Neural progenitor cell (in vitro differentiated cells): ENCODE results near the gene H2BK1. TPM values are rescaled to one million over a fixed set of nuclear protein-coding genes. Genes with fewer than 3 reads are reported as not detected.

Source experiments
- DNase-seq: peaks from one replicate; pipeline ENCODE4 v3.0.0-alpha.2; 2016; ENCODE audit warnings: low spot score
- H2AFZ ChIP-seq: fragments of 200-600 bp; sonication (generic); replicated peaks from 2 replicates; pipeline ENCODE4 v1.6.1; 2016; ENCODE audit warnings: antibody characterized with exemption
- H3F3A ChIP-seq: fragments of 200-600 bp; sonication (generic); 2 replicates; pipeline ENCODE4 v1.6.1; 2016; ENCODE audit warnings: antibody characterized with exemption, low read depth
- H3K27ac ChIP-seq: fragments of 200-600 bp; sonication (generic); 2 replicates; pipeline ENCODE4 v1.5.1; 2016; ENCODE audit warnings: mild to moderate bottlenecking
- H3K27me3 ChIP-seq: fragments of 200-600 bp; sonication (generic); 2 replicates; pipeline ENCODE4 v1.6.1; 2016; ENCODE audit warnings: mild to moderate bottlenecking, moderate library complexity
- H3K36me3 ChIP-seq: fragments of 200-600 bp; sonication (generic); 2 replicates; pipeline ENCODE4 v1.5.1; 2016
- H3K4me1 ChIP-seq: fragments of 200-600 bp; sonication (generic); 2 replicates; pipeline ENCODE4 v1.6.1; 2016; ENCODE audit warnings: mixed run types
- H3K4me2 ChIP-seq: fragments of 200-600 bp; sonication (generic); 2 replicates; pipeline ENCODE4 v1.6.1; 2016
- H3K4me3 ChIP-seq: fragments of 200-600 bp; sonication (generic); 2 replicates; pipeline ENCODE4 v1.5.1; 2016
- H3K79me2 ChIP-seq: fragments of 200-600 bp; sonication (generic); 2 replicates; pipeline ENCODE4 v1.6.1; 2016; ENCODE audit warnings: low read depth
- H3K9ac ChIP-seq: fragments of 200-600 bp; sonication (generic); 2 replicates; pipeline ENCODE4 v1.6.1; 2016
- H3K9me3 ChIP-seq: fragments of 200-600 bp; sonication (generic); 2 replicates; pipeline ENCODE4 v1.5.1; 2016; ENCODE audit warnings: low read depth
- H4K20me1 ChIP-seq: fragments of 200-600 bp; sonication (generic); 2 replicates; pipeline ENCODE4 v1.6.1; 2016; ENCODE audit warnings: low read depth
- H3K27ac Mint-ChIP-seq: 3 replicates; pipeline ENCODE4 v1.8.0; 2021; ENCODE audit warnings: mixed read lengths
- H3K27me3 Mint-ChIP-seq: 2 replicates; pipeline ENCODE4 v1.8.0; 2022; ENCODE audit warnings: low read depth, mild to moderate bottlenecking, inconsistent platforms, moderate library complexity, mixed read lengths; ENCODE audit not compliant: insufficient read depth
- H3K36me3 Mint-ChIP-seq: 3 replicates; pipeline ENCODE4 v1.8.0; 2021; ENCODE audit warnings: mixed read lengths
- H3K4me1 Mint-ChIP-seq: 3 replicates; pipeline ENCODE4 v1.8.0; 2021; ENCODE audit warnings: mixed read lengths
- H3K4me3 Mint-ChIP-seq: 3 replicates; pipeline ENCODE4 v1.8.0; 2021; ENCODE audit warnings: mild to moderate bottlenecking, moderate library complexity, mixed read lengths
- H3K9me3 Mint-ChIP-seq: 3 replicates; pipeline ENCODE4 v1.8.0; 2020; ENCODE audit warnings: mixed read lengths
- CTCF ChIP-seq: fragments of 200-600 bp; sonication (generic); IDR thresholded peaks from 2 replicates; pipeline ENCODE4 v1.5.1; 2017; ENCODE audit warnings: antibody characterized with exemption, mild to moderate bottlenecking
- EZH2 ChIP-seq: fragments of 200-600 bp; sonication (generic); IDR thresholded peaks from 2 replicates; pipeline ENCODE4 v1.6.1; 2017; ENCODE audit warnings: antibody characterized with exemption, mild to moderate bottlenecking, moderate library complexity
- EZH2phosphoT487 ChIP-seq: fragments of 200-600 bp; sonication (generic); IDR thresholded peaks from 2 replicates; pipeline ENCODE4 v1.6.1; 2017; ENCODE audit warnings: antibody characterized with exemption
- total RNA-seq: library from RNA; depleted of rRNA; stranded (reverse); fragments of >200 nt; gene quantifications from 2 replicates; pipeline ENCODE4 v1.2.3, GENCODE V29; 2015; ENCODE audit warnings: low replicate concordance

The H2BK1 gene
- total RNA-seq, 1 donor from 2014 or later = not detected

GRCh38 chr7:151238924-151239836, 28.9 kb upstream of the H2BK1 start:
- Mint-ChIP-seq H3K36me3 (peaks cover 20% of the 10 kb centered on the region), H3K27ac (no peak overlapping the region), H3K9me3 (no peaks in the 10 kb centered on the region), H3K4me3 (no peak overlapping the region), H3K27me3 (peaks cover 8% of the 10 kb centered on the region), H3K4me1 (peaks cover 18% of the 10 kb centered on the region)
- no peak overlapping the region for H2AFZ ChIP-seq
- TF ChIP-seq CTCF (no peak), EZH2 (no peak), EZH2phosphoT487 (no peak)
- peaks cover 8% of the 10 kb centered on the region for H3K79me2 ChIP-seq
- no peak overlapping the region for H3K4me2 ChIP-seq
- no peaks in the 10 kb centered on the region for H3K36me3 ChIP-seq
- H3K27ac ChIP-seq = no peak overlapping the region
- peaks cover 9% of the 10 kb centered on the region for H4K20me1 ChIP-seq
- H3K4me3 ChIP-seq = no peak overlapping the region
- no peak for DNase-seq
- H3F3A ChIP-seq = no peaks in the 10 kb centered on the region
- H3K27me3 ChIP-seq = no peaks in the 10 kb centered on the region
- peaks cover 16% of the 10 kb centered on the region for H3K4me1 ChIP-seq
- no peak overlapping the region for H3K9ac ChIP-seq
- H3K9me3 ChIP-seq = no peaks in the 10 kb centered on the region

- Histone ChIP-seq H3K9ac (no peak overlapping the region), H3K4me1 (peaks cover 14% of the 10 kb centered on the region), H3K27ac (no peak overlapping the region), H3K36me3 (no peaks in the 10 kb centered on the region), H3K4me3 (no peak overlapping the region), H4K20me1 (peaks cover 14% of the 10 kb centered on the region), H3K27me3 (no peaks in the 10 kb centered on the region), H3F3A (no peaks in the 10 kb centered on the region), H2AFZ (no peak overlapping the region), H3K4me2 (no peak overlapping the region), H3K9me3 (no peaks in the 10 kb centered on the region), H3K79me2 (peaks cover 17% of the 10 kb centered on the region)
- no peak overlapping the region for H3K27ac Mint-ChIP-seq
- TF ChIP-seq EZH2phosphoT487 = no peak
- TF ChIP-seq CTCF = no peak
- no peak for TF ChIP-seq EZH2
- no peaks in the 10 kb centered on the region for H3K9me3 Mint-ChIP-seq
- H3K36me3 Mint-ChIP-seq = peaks cover 20% of the 10 kb centered on the region
- peaks cover 8% of the 10 kb centered on the region for H3K27me3 Mint-ChIP-seq
- H3K4me1 Mint-ChIP-seq = peaks cover 15% of the 10 kb centered on the region
- DNase-seq = no peak
- no peak overlapping the region for H3K4me3 Mint-ChIP-seq
Measured at GRCh38 chr7:151238190-151238810, 28.0 kb upstream of the H2BK1 start.

- H3K36me3 ChIP-seq = no peaks in the 10 kb centered on the region
- H4K20me1 ChIP-seq = peaks cover 17% of the 10 kb centered on the region
- H3K27me3 ChIP-seq = no peaks in the 10 kb centered on the region
- Mint-ChIP-seq H3K4me1 (peaks cover 12% of the 10 kb centered on the region), H3K27ac (no peak overlapping the region), H3K27me3 (peaks cover 9% of the 10 kb centered on the region), H3K4me3 (no peak overlapping the region), H3K9me3 (no peaks in the 10 kb centered on the region), H3K36me3 (peaks cover 20% of the 10 kb centered on the region)
- H3K4me2 ChIP-seq = no peak overlapping the region
- H2AFZ ChIP-seq = no peak overlapping the region
- H3K79me2 ChIP-seq = peaks cover 25% of the 10 kb centered on the region
- no peaks in the 10 kb centered on the region for H3K9me3 ChIP-seq
- H3F3A ChIP-seq = no peaks in the 10 kb centered on the region
- H3K4me3 ChIP-seq = no peak overlapping the region
- DNase-seq = no peak
- TF ChIP-seq EZH2 (no peak), CTCF (no peak)
- peaks cover 9% of the 10 kb centered on the region for H3K4me1 ChIP-seq
- H3K27ac ChIP-seq = no peak overlapping the region
- no peak overlapping the region for H3K9ac ChIP-seq
Measured at GRCh38 chr7:151237244-151238189, 27.2 kb upstream of the H2BK1 start.
